Measurements from ENCODE around the gene CD247.

Gene CD247

GRCh38 chr1:167400359-167400953, 117.9 kb downstream of the CD247 start:
- ATAC-seq: no peak
- TF ChIP-seq ZC3H10 (CRISPR knock-in tag; IDR thresholded peaks at IDR 0.05): no peak
- no peak for TF ChIP-seq BACH2 (CRISPR knock-in tag; IDR thresholded peaks at IDR 0.05; ENCODE audit: borderline replicate concordance)
- no peak for TF ChIP-seq ARNTL (CRISPR knock-in tag; IDR thresholded peaks at IDR 0.05; ENCODE audit: borderline replicate concordance, low read depth)
- TF ChIP-seq CREB5 (CRISPR knock-in tag; IDR thresholded peaks at IDR 0.05; ENCODE audit: low read depth): no peak
- no peak for TF ChIP-seq PPARA (CRISPR knock-in tag; IDR thresholded peaks at IDR 0.05; ENCODE audit: borderline replicate concordance)

GRCh38 chr1:167392200-167392696, 126.1 kb downstream of the CD247 start:
- no peak for TF ChIP-seq ZFP3 (CRISPR knock-in tag; IDR thresholded peaks at IDR 0.05)
- TF ChIP-seq TCF4 (CRISPR knock-in tag; IDR thresholded peaks at IDR 0.05; ENCODE audit: borderline replicate concordance): no peak
- TF ChIP-seq TSHZ2 (CRISPR knock-in tag; IDR thresholded peaks at IDR 0.05): no peak
- TF ChIP-seq BACH2 (CRISPR knock-in tag; IDR thresholded peaks at IDR 0.05; ENCODE audit: borderline replicate concordance): no peak
- no peak for TF ChIP-seq CREB5 (CRISPR knock-in tag; IDR thresholded peaks at IDR 0.05; ENCODE audit: low read depth)
- TF ChIP-seq ZNF8 (CRISPR knock-in tag; IDR thresholded peaks at IDR 0.05): no peak
- TF ChIP-seq CSRNP3 (CRISPR knock-in tag; IDR thresholded peaks at IDR 0.05): no peak
- TF ChIP-seq RARB (CRISPR knock-in tag; IDR thresholded peaks at IDR 0.05): no peak
- TF ChIP-seq PATZ1 (CRISPR knock-in tag; IDR thresholded peaks at IDR 0.05; ENCODE audit: borderline replicate concordance): no peak
- no peak for TF ChIP-seq ISL1 (CRISPR knock-in tag; IDR thresholded peaks at IDR 0.05)
- TF ChIP-seq SNAI2 (CRISPR knock-in tag; IDR thresholded peaks at IDR 0.05): no peak
- no peak for TF ChIP-seq ZNF565 (CRISPR knock-in tag; conservative IDR thresholded peaks at IDR 0.05; ENCODE audit: low read depth)
- TF ChIP-seq OSR1 (CRISPR knock-in tag; IDR thresholded peaks at IDR 0.05): no peak
- TF ChIP-seq ESRRG (CRISPR knock-in tag; IDR thresholded peaks at IDR 0.05): no peak
- TF ChIP-seq POU6F1 (CRISPR knock-in tag; IDR thresholded peaks at IDR 0.05; ENCODE audit: borderline replicate concordance, low read depth): no peak
- ATAC-seq: no peak

GRCh38 chr1:167388976-167389375, 129.4 kb downstream of the CD247 start:
- TF ChIP-seq ISL1 (CRISPR knock-in tag; IDR thresholded peaks at IDR 0.05) (no peak), TCF4 (CRISPR knock-in tag; IDR thresholded peaks at IDR 0.05; ENCODE audit: borderline replicate concordance) (no peak)
- no peak for ATAC-seq
